ENCODE measurements around the gene KBTBD12. TPM values are rescaled to one million over a fixed set of nuclear protein-coding genes. Genes with fewer than 3 reads are reported as not detected.

Gene KBTBD12
- total and polyA plus RNA-seq, 2 donors (not counting 3 experiments of a cell fraction or from before 2014, with no cell fraction given): not detected

- dilution Hi-C loops (cut with MboI; ENCODE audit: extremely low pct_ligation_motif_present, low sequenced_read_pairs): no loop called here
These were observed 983 bp downstream of the KBTBD12 start for GRCh38 chr3:127915937-127916493.

More at GRCh38 chr3:127915937-127916493, 983 bp downstream of the KBTBD12 start:
- no peak overlapping the region for H3K9ac ChIP-seq (replicated peaks; ENCODE audit: extremely low read depth, insufficient read depth, low read length)
- no peaks in the 10 kb centered on the region for H3K79me2 ChIP-seq (ENCODE audit: control insufficient read depth, insufficient read depth, low read length)
- no peaks in the 10 kb centered on the region for H3K36me3 ChIP-seq (ENCODE audit: control insufficient read depth in 2 of 2, extremely low read depth in 1 of 2, insufficient read depth in 2 of 2, low read length in 2 of 2)
- no peaks in the 10 kb centered on the region for H3K4me1 ChIP-seq (ENCODE audit: control insufficient read depth, extremely low read depth, insufficient read depth, low read length)
- FAIRE-seq (no peak), DNase-seq (ENCODE audit: low read depth, low spot score) (no peak)
- no peak overlapping the region for H2AFZ ChIP-seq (ENCODE audit: low read depth, low read length)
- no peak for TF ChIP-seq GATA2 (IDR thresholded peaks at IDR 0.05; ENCODE audit: insufficient read depth, insufficient read length, low read depth, low read length)
- no peak for TF ChIP-seq MAX (IDR thresholded peaks at IDR 0.05; ENCODE audit: insufficient read depth, insufficient read length)
- TF ChIP-seq CTCF (IDR thresholded peaks at IDR 0.05; ENCODE audit: extremely low read depth in 1 of 2, insufficient read depth in 1 of 2, low read depth in 1 of 2, low read length in 2 of 2): no peak
- no peak for TF ChIP-seq POLR2A (IDR thresholded peaks at IDR 0.05; ENCODE audit: low read depth, low read length)
- no peak for TF ChIP-seq MYC (IDR thresholded peaks at IDR 0.05; ENCODE audit: low read depth, low read length)
- TF ChIP-seq POLR2AphosphoS5 (IDR thresholded peaks at IDR 0.05; ENCODE audit: insufficient read depth, low read depth, low read length): no peak
- TF ChIP-seq JUN (IDR thresholded peaks at IDR 0.05; ENCODE audit: borderline replicate concordance, insufficient read depth, insufficient read length, low read depth): no peak
- TF ChIP-seq FOS (IDR thresholded peaks at IDR 0.05; ENCODE audit: borderline replicate concordance, insufficient read depth, low read length): no peak
- TF ChIP-seq EZH2 (IDR thresholded peaks at IDR 0.05; ENCODE audit: borderline replicate concordance, low read depth, low read length, severe bottlenecking): no peak
- H3K9me3 ChIP-seq (replicated peaks; ENCODE audit: control insufficient read depth, insufficient read depth, low read length): no peaks in the 10 kb centered on the region
- intact Hi-C loops (cut with micrococcal nuclease): no loop called here
- no peak overlapping the region for H3K4me2 ChIP-seq (ENCODE audit: insufficient read depth, low read length)
- CTCF ChIA-PET: interaction anchor here (1.0 kb wide), 1 partner anchor 225 kb away, joined by 3 read pairs; no protein-coding TSS in a partner anchor
- no TSS peak for BruUV-seq (replicated peaks)
- H3K4me3 ChIP-seq (replicated peaks in 1 of 3; ENCODE audit: insufficient read depth in 1 of 3, low read depth in 1 of 3, low read length in 3 of 3): no peak overlapping the region
- POLR2A ChIA-PET: no interaction called here
- peaks cover 38 to 50% of the 10 kb centered on the region in 2 experiments for H3K27me3 ChIP-seq (ENCODE audit: control insufficient read depth in 2 of 2, insufficient read depth in 2 of 2, low read length in 2 of 2)
- no peaks in the 10 kb centered on the region for H4K20me1 ChIP-seq (replicated peaks; ENCODE audit: control insufficient read depth, extremely low read depth, insufficient read depth, low read length)
- no peaks in the 10 kb centered on the region for H3K9me1 ChIP-seq (replicated peaks; ENCODE audit: control insufficient read depth, extremely low read depth, insufficient read depth, low read length)
- H3K27ac ChIP-seq (ENCODE audit: insufficient read depth, low read depth, low read length): no peak overlapping the region
